Measurements from ENCODE around the gene AFF4. TPM values are rescaled to one million over a fixed set of nuclear protein-coding genes. Genes with fewer than 3 reads are reported as not detected.
"Not testable (repeated sequence)": the region's sequence is repeated elsewhere in the genome, so short reads cannot be mapped to it uniquely, and the experiment has no call there.

The AFF4 gene
- total RNA-seq, 1 donor from 2014 or later: 69.9 TPM

GRCh38 chr5:132996307-132996706 is 32.9 kb upstream of the AFF4 start:
- no peak overlapping the region for H3K27ac Mint-ChIP-seq
- no peaks in the 10 kb centered on the region for H3K4me1 Mint-ChIP-seq (ENCODE audit: unreplicated experiment)
- H3K4me3 Mint-ChIP-seq: no peak overlapping the region
- no peaks in the 10 kb centered on the region for H3K36me3 Mint-ChIP-seq
- no peaks in the 10 kb centered on the region for H3K9me3 Mint-ChIP-seq
- no peaks in the 10 kb centered on the region for H3K27me3 Mint-ChIP-seq
- DNase-seq (ENCODE audit: extremely low spot score, unreplicated experiment): no peak
- no peak for TF ChIP-seq CTCF (conservative IDR thresholded peaks at IDR 0.05)

- H3K4me3 Mint-ChIP-seq: no peak overlapping the region
- no peak for TF ChIP-seq CTCF (conservative IDR thresholded peaks at IDR 0.05)
- no peaks in the 10 kb centered on the region for H3K9me3 Mint-ChIP-seq
- no peaks in the 10 kb centered on the region for H3K36me3 Mint-ChIP-seq
- no peak overlapping the region for H3K27ac Mint-ChIP-seq
- no peak for DNase-seq (ENCODE audit: extremely low spot score, unreplicated experiment)
- H3K27me3 Mint-ChIP-seq: no peaks in the 10 kb centered on the region
- H3K4me1 Mint-ChIP-seq (ENCODE audit: unreplicated experiment): no peaks in the 10 kb centered on the region
Observed at GRCh38 chr5:132987531-132988408, 24.3 kb upstream of the AFF4 start.

- not testable (repeated sequence) for DNase-seq (ENCODE audit: extremely low spot score, unreplicated experiment); H3K27me3 Mint-ChIP-seq; H3K27ac Mint-ChIP-seq; H3K9me3 Mint-ChIP-seq; H3K4me1 Mint-ChIP-seq (ENCODE audit: unreplicated experiment); H3K4me3 Mint-ChIP-seq; H3K36me3 Mint-ChIP-seq
Observed at GRCh38 chr5:132982971-132983370, 19.5 kb upstream of the AFF4 start.

GRCh38 chr5:132981288-132981687 is 17.9 kb upstream of the AFF4 start:
- TF ChIP-seq CTCF (conservative IDR thresholded peaks at IDR 0.05): no peak
- Mint-ChIP-seq H3K9me3 (peaks cover 4% of the 10 kb centered on the region), H3K4me1 (ENCODE audit: unreplicated experiment) (no peaks in the 10 kb centered on the region), H3K27ac (no peak overlapping the region), H3K36me3 (no peaks in the 10 kb centered on the region), H3K27me3 (no peaks in the 10 kb centered on the region), H3K4me3 (no peak overlapping the region)
- no peak for DNase-seq (ENCODE audit: extremely low spot score, unreplicated experiment)

- H3K27me3 Mint-ChIP-seq: no peaks in the 10 kb centered on the region
- no peak for TF ChIP-seq CTCF (conservative IDR thresholded peaks at IDR 0.05)
- no peak overlapping the region for H3K4me3 Mint-ChIP-seq
- no peak for DNase-seq (ENCODE audit: extremely low spot score, unreplicated experiment)
- H3K4me1 Mint-ChIP-seq (ENCODE audit: unreplicated experiment): no peaks in the 10 kb centered on the region
- H3K36me3 Mint-ChIP-seq: no peaks in the 10 kb centered on the region
- H3K27ac Mint-ChIP-seq: no peak overlapping the region
- peaks cover 4% of the 10 kb centered on the region for H3K9me3 Mint-ChIP-seq
Observed at GRCh38 chr5:132979976-132980375, 16.5 kb upstream of the AFF4 start.

- TF ChIP-seq CTCF (conservative IDR thresholded peaks at IDR 0.05): no peak
Observed at GRCh38 chr5:132979367-132979940, 16.0 kb upstream of the AFF4 start.

More at GRCh38 chr5:132979367-132979940, 16.0 kb upstream of the AFF4 start:
- H3K27me3 Mint-ChIP-seq: no peaks in the 10 kb centered on the region
- no peaks in the 10 kb centered on the region for H3K36me3 Mint-ChIP-seq
- DNase-seq (ENCODE audit: extremely low spot score, unreplicated experiment): no peak
- H3K4me1 Mint-ChIP-seq (ENCODE audit: unreplicated experiment): no peaks in the 10 kb centered on the region
- H3K9me3 Mint-ChIP-seq: peaks cover 4% of the 10 kb centered on the region
- no peak overlapping the region for H3K27ac Mint-ChIP-seq
- no peak overlapping the region for H3K4me3 Mint-ChIP-seq
